ENCODE results near the gene TMEM150B.

DNA sequence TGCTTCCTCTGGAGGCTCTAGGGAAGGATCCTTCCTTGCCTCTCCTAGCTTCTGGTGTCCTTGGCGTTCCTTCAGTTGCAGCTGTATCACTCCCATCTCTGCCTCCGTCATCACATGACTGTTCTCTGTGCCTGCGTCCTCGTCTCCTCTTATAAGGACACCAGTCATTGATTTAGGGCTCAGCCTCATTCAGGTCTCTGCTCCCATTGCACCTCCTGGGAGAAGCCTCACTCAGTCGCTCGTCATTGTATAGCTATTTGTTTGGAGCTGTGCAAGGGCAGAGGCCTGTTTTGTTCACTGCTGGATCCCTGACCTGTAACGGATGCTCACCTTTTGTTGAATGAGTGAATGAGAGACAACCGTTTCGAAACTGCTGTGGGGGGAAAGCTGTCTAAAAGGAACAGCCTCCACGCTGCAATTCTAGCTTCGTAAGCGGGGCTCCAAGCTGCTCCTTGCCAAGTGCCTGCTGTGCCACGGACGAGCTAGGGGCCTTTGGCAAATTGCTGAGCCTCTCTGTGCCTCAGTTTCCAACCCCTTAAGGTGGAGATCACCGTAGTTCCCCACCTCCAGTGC lies 24.2 kb downstream of the TMEM150B start:
- TF ChIP-seq, protein P1, sequence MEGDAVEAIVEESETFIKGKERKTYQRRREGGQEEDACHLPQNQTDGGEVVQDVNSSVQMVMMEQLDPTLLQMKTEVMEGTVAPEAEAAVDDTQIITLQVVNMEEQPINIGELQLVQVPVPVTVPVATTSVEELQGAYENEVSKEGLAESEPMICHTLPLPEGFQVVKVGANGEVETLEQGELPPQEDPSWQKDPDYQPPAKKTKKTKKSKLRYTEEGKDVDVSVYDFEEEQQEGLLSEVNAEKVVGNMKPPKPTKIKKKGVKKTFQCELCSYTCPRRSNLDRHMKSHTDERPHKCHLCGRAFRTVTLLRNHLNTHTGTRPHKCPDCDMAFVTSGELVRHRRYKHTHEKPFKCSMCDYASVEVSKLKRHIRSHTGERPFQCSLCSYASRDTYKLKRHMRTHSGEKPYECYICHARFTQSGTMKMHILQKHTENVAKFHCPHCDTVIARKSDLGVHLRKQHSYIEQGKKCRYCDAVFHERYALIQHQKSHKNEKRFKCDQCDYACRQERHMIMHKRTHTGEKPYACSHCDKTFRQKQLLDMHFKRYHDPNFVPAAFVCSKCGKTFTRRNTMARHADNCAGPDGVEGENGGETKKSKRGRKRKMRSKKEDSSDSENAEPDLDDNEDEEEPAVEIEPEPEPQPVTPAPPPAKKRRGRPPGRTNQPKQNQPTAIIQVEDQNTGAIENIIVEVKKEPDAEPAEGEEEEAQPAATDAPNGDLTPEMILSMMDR (IDR thresholded peaks at IDR 0.05; ENCODE audit: low read length) = no peak
- TF ChIP-seq EZH2 (IDR thresholded peaks at IDR 0.05; ENCODE audit: borderline replicate concordance, low read length) = no peak

All from OCI-LY1 (cell line).